ENCODE measurements around the gene THBS1.

The THBS1 gene

GRCh38 chr15:39580485-39581241 lies at the start of gene THBS1:
TSS of gene THBS1 (plus strand) at chr15:39581079. CDS start at chr15:39581858, 779 bp downstream.
- H3K27me3 Mint-ChIP-seq, result peaks cover 53% of the 10 kb centered on the region
- H3K4me1 Mint-ChIP-seq, result peaks cover 13% of the 10 kb centered on the region

GRCh38 chr15:39534996-39535395 lies 45.9 kb upstream of the THBS1 start:
- H3K27me3 Mint-ChIP-seq, result no peaks in the 10 kb centered on the region
- no peaks in the 10 kb centered on the region for H3K9me3 Mint-ChIP-seq
- no peak overlapping the region for H3K4me3 Mint-ChIP-seq
- H3K4me1 Mint-ChIP-seq, result no peaks in the 10 kb centered on the region
- no peak overlapping the region for H3K27ac Mint-ChIP-seq
- H3K36me3 Mint-ChIP-seq, result no peaks in the 10 kb centered on the region
- ATAC-seq, result no peak

More at GRCh38 chr15:39580485-39581241, at the start of gene THBS1:
- Mint-ChIP-seq H3K36me3 (no peaks in the 10 kb centered on the region), H3K27ac (no peak within 1 kb of the TSS), H3K4me3 (peak within 1 kb of the TSS; percentile 29), H3K9me3 (no peaks in the 10 kb centered on the region)
- peak; percentile 10 for ATAC-seq

- H3K9me3 Mint-ChIP-seq, result no peaks in the 10 kb centered on the region
- H3K36me3 Mint-ChIP-seq, result no peaks in the 10 kb centered on the region
- H3K27ac Mint-ChIP-seq, result no peak overlapping the region
- H3K27me3 Mint-ChIP-seq, result no peaks in the 10 kb centered on the region
- H3K4me1 Mint-ChIP-seq, result no peaks in the 10 kb centered on the region
- no peak for ATAC-seq
- no peak overlapping the region for H3K4me3 Mint-ChIP-seq
These were observed 45.4 kb upstream of the THBS1 start for GRCh38 chr15:39535466-39535865.

DNA sequence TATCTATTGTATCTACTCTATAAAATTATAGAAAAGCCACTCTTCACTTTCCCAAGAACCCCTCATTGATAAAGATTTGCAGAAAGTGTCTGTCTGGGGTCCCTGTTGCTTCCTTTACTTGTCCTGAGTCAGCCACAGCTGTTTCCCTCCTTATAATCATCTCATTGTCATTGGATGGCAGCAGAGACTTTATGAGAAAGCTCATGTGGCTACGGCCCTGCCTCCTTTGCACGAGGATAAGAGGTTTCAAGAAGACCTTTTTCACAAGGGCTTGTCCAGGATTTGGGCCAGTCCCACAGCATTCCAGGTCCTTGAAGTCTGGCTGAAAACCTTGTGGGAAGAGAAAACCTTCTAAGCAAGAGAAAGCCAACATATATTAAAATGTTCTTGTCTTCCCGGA lies 41.9 kb upstream of the THBS1 start:
- no peak overlapping the region for H3K27ac Mint-ChIP-seq
- H3K4me3 Mint-ChIP-seq, result no peak overlapping the region
- ATAC-seq, result no peak
- H3K4me1 Mint-ChIP-seq, result no peaks in the 10 kb centered on the region
- no peaks in the 10 kb centered on the region for H3K36me3 Mint-ChIP-seq
- no peaks in the 10 kb centered on the region for H3K27me3 Mint-ChIP-seq
- H3K9me3 Mint-ChIP-seq, result no peaks in the 10 kb centered on the region

- Mint-ChIP-seq H3K4me1 (no peaks in the 10 kb centered on the region), H3K27ac (no peak overlapping the region), H3K4me3 (no peak overlapping the region), H3K36me3 (no peaks in the 10 kb centered on the region), H3K27me3 (no peaks in the 10 kb centered on the region), H3K9me3 (no peaks in the 10 kb centered on the region)
- ATAC-seq, result no peak
These were observed 41.4 kb upstream of the THBS1 start for GRCh38 chr15:39539466-39539865.

GRCh38 chr15:39539973-39540558 lies 40.8 kb upstream of the THBS1 start:
- Mint-ChIP-seq H3K4me1 (no peaks in the 10 kb centered on the region), H3K27me3 (no peaks in the 10 kb centered on the region), H3K27ac (no peak overlapping the region), H3K4me3 (no peak overlapping the region), H3K36me3 (no peaks in the 10 kb centered on the region), H3K9me3 (peaks cover 5% of the 10 kb centered on the region)
- no peak for ATAC-seq

DNA sequence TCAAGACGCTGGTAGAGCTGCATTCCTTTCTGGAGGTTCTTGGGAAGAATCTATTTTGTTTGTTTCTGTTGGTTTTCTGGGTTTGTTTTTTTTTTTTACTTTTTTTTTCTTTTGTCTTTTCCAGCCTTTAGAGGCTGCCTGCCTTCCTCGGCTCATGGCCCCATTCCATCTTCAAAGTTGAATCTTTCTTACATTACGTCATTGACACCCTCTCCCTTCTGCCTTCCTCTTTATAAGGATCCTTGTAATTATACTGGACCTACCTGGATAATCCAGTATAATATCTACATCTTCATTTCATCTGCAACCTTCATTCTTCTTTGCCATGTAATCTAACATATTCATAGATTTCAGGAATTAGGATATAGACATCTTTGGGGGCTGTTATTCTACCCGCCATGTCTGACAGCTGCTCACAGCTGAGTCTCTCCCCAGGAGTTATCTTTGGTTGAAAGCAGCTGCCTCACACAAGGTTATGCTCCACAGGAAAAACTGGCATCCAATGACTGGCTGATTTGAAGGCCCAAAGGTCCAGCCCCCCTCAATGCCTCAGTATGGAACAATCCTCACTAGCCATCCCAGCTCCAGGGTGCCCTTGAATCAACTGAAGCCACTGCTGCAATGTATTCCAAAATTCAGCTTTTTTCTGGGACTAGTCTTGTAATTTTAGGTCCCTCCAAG lies 38.4 kb upstream of the THBS1 start:
- Mint-ChIP-seq H3K4me3 (no peak overlapping the region), H3K9me3 (peaks cover 5% of the 10 kb centered on the region), H3K36me3 (no peaks in the 10 kb centered on the region), H3K4me1 (no peaks in the 10 kb centered on the region), H3K27me3 (no peaks in the 10 kb centered on the region), H3K27ac (no peak overlapping the region)
- no peak for ATAC-seq

- Mint-ChIP-seq H3K27me3 (no peaks in the 10 kb centered on the region), H3K36me3 (no peaks in the 10 kb centered on the region), H3K9me3 (peaks cover 5% of the 10 kb centered on the region), H3K27ac (no peak overlapping the region), H3K4me3 (no peak overlapping the region), H3K4me1 (no peaks in the 10 kb centered on the region)
- ATAC-seq, result no peak
These were observed 37.2 kb upstream of the THBS1 start for GRCh38 chr15:39543651-39544050.

- ATAC-seq, result no peak
- H3K4me3 Mint-ChIP-seq, result no peak overlapping the region
- peaks cover 8% of the 10 kb centered on the region for H3K27me3 Mint-ChIP-seq
- no peak overlapping the region for H3K27ac Mint-ChIP-seq
- H3K4me1 Mint-ChIP-seq, result no peaks in the 10 kb centered on the region
- no peaks in the 10 kb centered on the region for H3K36me3 Mint-ChIP-seq
- peaks cover 5% of the 10 kb centered on the region for H3K9me3 Mint-ChIP-seq
These were observed 34.0 kb upstream of the THBS1 start for GRCh38 chr15:39546842-39547241.

- peaks cover 15% of the 10 kb centered on the region for H3K27me3 Mint-ChIP-seq
- H3K4me3 Mint-ChIP-seq, result no peak overlapping the region
- H3K36me3 Mint-ChIP-seq, result no peaks in the 10 kb centered on the region
- no peak overlapping the region for H3K27ac Mint-ChIP-seq
- H3K9me3 Mint-ChIP-seq, result peaks cover 5% of the 10 kb centered on the region
- ATAC-seq, result no peak
- H3K4me1 Mint-ChIP-seq, result no peaks in the 10 kb centered on the region
These were observed 32.3 kb upstream of the THBS1 start for GRCh38 chr15:39548561-39548960.

DNA sequence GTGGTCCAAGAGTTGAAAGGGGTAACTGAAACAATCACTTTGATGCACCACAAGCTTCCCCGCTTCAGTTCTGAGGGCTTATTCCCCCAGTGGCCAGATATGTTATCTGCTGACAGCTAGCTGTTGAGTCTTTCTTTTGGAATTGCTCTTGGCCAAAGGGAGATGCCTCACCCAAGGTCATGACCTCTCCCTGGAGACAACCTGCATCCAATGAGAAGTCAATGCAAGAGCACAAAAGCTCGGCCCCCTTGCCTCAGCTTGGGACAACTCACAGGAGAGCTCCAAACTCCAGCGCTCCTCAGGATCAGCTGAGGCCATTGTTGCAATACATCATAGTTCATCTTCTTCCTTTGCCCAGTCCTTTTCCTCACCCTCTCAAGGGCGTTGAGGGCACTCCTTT lies 31.0 kb upstream of the THBS1 start:
- Mint-ChIP-seq H3K27ac (no peak overlapping the region), H3K9me3 (peaks cover 2% of the 10 kb centered on the region), H3K4me3 (no peak overlapping the region), H3K4me1 (no peaks in the 10 kb centered on the region), H3K27me3 (peaks cover 18% of the 10 kb centered on the region), H3K36me3 (no peaks in the 10 kb centered on the region)
- no peak for ATAC-seq

DNA sequence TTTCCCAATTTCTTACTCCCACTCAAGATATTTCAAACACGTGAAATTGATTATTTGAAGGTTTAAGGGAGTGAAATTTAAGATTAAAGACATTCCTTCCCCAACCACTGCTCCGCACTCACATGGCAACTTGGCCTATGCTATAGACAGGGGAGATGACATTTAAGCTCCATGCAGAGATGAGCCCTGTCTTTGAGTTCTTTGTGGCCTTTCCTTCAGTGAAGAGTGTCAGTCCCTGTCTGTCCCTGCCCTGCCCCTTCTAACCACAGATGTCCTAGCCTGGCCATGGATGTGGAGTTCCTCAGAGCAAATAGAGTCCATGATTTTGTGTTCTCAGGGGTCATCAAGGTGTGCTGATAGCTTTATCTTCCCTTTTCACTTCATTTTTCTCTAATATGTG lies 29.4 kb upstream of the THBS1 start:
- Mint-ChIP-seq H3K4me1 (no peaks in the 10 kb centered on the region), H3K27me3 (peaks cover 28% of the 10 kb centered on the region), H3K36me3 (no peaks in the 10 kb centered on the region), H3K27ac (no peak overlapping the region), H3K9me3 (no peaks in the 10 kb centered on the region), H3K4me3 (no peak overlapping the region)
- ATAC-seq, result no peak

DNA sequence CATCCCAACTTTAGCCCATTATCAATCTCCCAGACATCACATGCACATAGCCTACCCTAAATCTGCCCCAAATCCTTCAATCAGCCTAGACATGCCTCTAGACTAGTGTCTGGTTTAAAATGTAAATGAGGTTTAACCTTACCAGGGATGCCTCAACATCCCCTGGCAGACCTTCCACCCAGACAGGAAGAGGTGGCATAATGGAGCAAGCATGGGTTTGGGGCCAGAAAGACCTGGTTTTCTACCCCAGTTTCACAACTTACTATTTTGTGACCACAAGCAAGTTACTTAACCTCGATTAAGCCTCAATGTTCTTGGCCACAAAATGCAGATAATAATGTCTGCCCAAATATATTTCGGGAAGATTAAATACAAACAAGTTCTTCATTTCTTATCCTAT lies 28.3 kb upstream of the THBS1 start:
- Mint-ChIP-seq H3K4me1 (no peaks in the 10 kb centered on the region), H3K9me3 (no peaks in the 10 kb centered on the region), H3K36me3 (no peaks in the 10 kb centered on the region), H3K4me3 (no peak overlapping the region), H3K27me3 (peaks cover 33% of the 10 kb centered on the region), H3K27ac (no peak overlapping the region)
- ATAC-seq, result no peak

GRCh38 chr15:39553947-39554693 lies 26.8 kb upstream of the THBS1 start:
- Mint-ChIP-seq H3K4me1 (no peaks in the 10 kb centered on the region), H3K9me3 (no peaks in the 10 kb centered on the region), H3K27ac (no peak overlapping the region), H3K4me3 (no peak overlapping the region), H3K36me3 (no peaks in the 10 kb centered on the region), H3K27me3 (peaks cover 33% of the 10 kb centered on the region)
- ATAC-seq, result no peak

DNA sequence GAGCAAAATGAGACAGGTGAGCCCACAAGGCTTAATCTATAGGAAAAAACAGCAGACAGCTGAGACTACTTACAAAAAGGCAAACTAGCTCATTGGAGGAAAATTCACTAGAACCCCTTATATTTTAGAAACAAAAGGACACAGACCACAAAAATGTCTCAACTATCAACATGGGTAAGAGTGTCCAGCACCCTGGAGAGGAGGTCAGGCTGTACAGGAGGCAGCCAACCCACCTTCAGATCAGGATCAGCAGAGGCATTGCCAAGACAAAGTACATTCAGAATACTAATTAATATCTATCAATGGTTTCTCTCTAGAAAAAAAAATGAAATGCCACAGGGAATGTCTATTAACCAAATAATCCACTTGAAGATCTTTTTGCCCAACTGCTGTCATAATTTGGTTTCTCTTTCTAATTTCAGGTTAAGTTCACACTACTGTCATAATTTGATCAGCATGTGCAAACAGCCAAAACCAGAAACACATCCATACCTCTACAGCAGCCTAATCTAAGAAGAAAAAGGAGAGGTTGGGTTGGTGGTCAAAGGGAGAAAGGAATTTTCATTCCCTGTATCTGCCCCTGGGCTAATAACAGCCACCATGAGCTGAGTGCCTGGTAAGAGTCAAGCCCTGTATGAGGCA lies 26.0 kb upstream of the THBS1 start:
- ATAC-seq, result no peak
- Mint-ChIP-seq H3K4me3 (no peak overlapping the region), H3K27ac (no peak overlapping the region), H3K36me3 (no peaks in the 10 kb centered on the region), H3K4me1 (no peaks in the 10 kb centered on the region), H3K27me3 (peaks cover 35% of the 10 kb centered on the region), H3K9me3 (no peaks in the 10 kb centered on the region)
